Measurements from ENCODE around the gene GGA1. TPM values are rescaled to one million over a fixed set of nuclear protein-coding genes. Genes with fewer than 3 reads are reported as not detected.

The GGA1 gene
- total and polyA plus RNA-seq, 10 of the 15 experiments (the other 5 are each of a cell fraction or from before 2014, with no cell fraction given): 1.4 to 79.4 (median 44.4) TPM

GRCh38 chr22:37624876-37625275 is 16.2 kb downstream of the GGA1 start (continued):
- TF ChIP-seq EP300 (IDR thresholded peaks at IDR 0.05; ENCODE audit: borderline replicate concordance in 1 of 2, control insufficient read depth in 1 of 2, low read depth in 2 of 2, low read length in 2 of 2) (no peak), NR2F1 (conservative IDR thresholded peaks at IDR 0.05) (no peak)

DNA sequence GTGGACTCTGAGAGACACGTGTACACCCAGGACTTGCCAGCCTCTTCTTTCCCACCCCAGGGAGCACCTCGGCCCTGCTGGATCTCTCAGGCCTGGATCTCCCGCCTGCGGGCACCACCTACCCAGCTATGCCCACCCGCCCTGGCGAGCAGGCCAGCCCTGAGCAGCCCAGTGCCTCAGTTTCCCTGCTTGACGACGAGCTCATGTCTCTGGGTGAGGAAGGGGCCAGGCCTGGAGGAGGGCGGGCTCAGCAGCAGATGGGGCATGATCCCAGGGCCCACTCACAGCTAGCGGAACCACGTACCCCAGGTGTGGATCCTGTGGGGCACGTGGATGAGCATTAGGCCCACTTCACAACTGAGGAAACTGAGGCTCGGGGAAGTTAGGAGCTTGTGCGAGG is 17.1 kb downstream of the GGA1 start:
- TF ChIP-seq HDGF (IDR thresholded peaks at IDR 0.05) (peak; percentile 75; the same call in 1 of the 2 replicates), HDAC2 (IDR thresholded peaks at IDR 0.05) (no peak)
- intact Hi-C loops (cut with micrococcal nuclease; ENCODE audit: unreplicated experiment) (no loop called here), in situ Hi-C loops (cut with MboI) (loop anchor here (5.0 kb wide), 1 partner anchor 57 kb away; no protein-coding TSS in a partner anchor)
- POLR2A ChIA-PET: interaction anchor here (0.9 to 5.0 kb wide), 8 partner anchors 8 to 56 kb away, joined by 3 to 45 read pairs (median 11); partner anchors contain the start of genes GGA1, PDXP and SH3BP1
- no peak overlapping the region for H3K9ac ChIP-seq (ENCODE audit: control insufficient read depth, insufficient read depth, low read length)
- H3K9me3 ChIP-seq (replicated peaks; ENCODE audit: control insufficient read depth, insufficient read depth, low read length): no peaks in the 10 kb centered on the region
- BruUV-seq (replicated peaks): no TSS peak
- peak overlapping the region; percentile 46; the same call in 1 of the 2 replicates for H3K4me2 ChIP-seq (ENCODE audit: control insufficient read depth, insufficient read depth)
- ATAC-seq (no peak), DNase-seq (ENCODE audit: low read depth, low spot score) (no peak), FAIRE-seq (no peak)
- no peak overlapping the region for H2AFZ ChIP-seq (ENCODE audit: control insufficient read depth, low read depth, low read length)
- H3K36me3 ChIP-seq (ENCODE audit: control insufficient read depth in 2 of 2, insufficient read depth in 2 of 2, low read length in 1 of 2): peaks cover 17 to 19% of the 10 kb centered on the region in 2 experiments
- H3K27ac ChIP-seq (ENCODE audit: control insufficient read depth, insufficient read depth): peak overlapping the region; percentile 36
- H3K4me1 ChIP-seq (ENCODE audit: control insufficient read depth, insufficient read depth, low read length): peaks cover 27% of the 10 kb centered on the region
- H3K4me3 ChIP-seq: no peak overlapping the region
- no peaks in the 10 kb centered on the region for H4K20me1 ChIP-seq (ENCODE audit: control insufficient read depth, insufficient read depth)
- H3K27me3 ChIP-seq (replicated peaks in 1 of 2; ENCODE audit: control insufficient read depth in 2 of 2, insufficient read depth in 2 of 2, low read length in 1 of 2): no peaks in the 10 kb centered on the region
- CTCF ChIA-PET: interaction anchor here (1.4 to 14.9 kb wide), 6 partner anchors 8 to 238 kb away, joined by 5 to 275 read pairs (median 104); partner anchors contain the start of genes GGA1, LGALS1, NOL12 and PDXP
- RAD21 ChIA-PET (ENCODE audit: unreplicated experiment): interaction anchor here (0.8 to 7.1 kb wide), 9 partner anchors 9 to 60 kb away, joined by 3 to 76 read pairs (median 14); partner anchors contain the start of genes LGALS1, NOL12, PDXP and SH3BP1
- H3K79me2 ChIP-seq (ENCODE audit: control insufficient read depth, insufficient read depth, low read length): no peaks in the 10 kb centered on the region
- WGBS (ENCODE audit: insufficient coverage, insufficient replicate concordance, low lambda C conversion rate, missing lambda C conversion rate): 81% methylated on average over 14 of the region's 14 CpGs
- SMC1A ChIA-PET (ENCODE audit: uncharacterized antibody, unreplicated experiment): interaction anchor here (0.9 to 5.9 kb wide), 11 partner anchors 8 to 56 kb away, joined by 3 to 69 read pairs (median 6); partner anchors contain the start of genes LGALS1, PDXP and SH3BP1

All from GM12878 (cell line).